ENCODE results near the gene TACC2. TPM values are rescaled to one million over a fixed set of nuclear protein-coding genes. Genes with fewer than 3 reads are reported as not detected.

Gene TACC2
- total RNA-seq, 2 experiments from 2014 or later: not detected

GRCh38 chr10:122248356-122249302 lies 259.7 kb downstream of the TACC2 start:
- Histone ChIP-seq H3K4me3 (ENCODE audit: low read depth, low read length, poor library complexity, severe bottlenecking) (no peak overlapping the region), H3K36me3 (ENCODE audit: insufficient read depth, low read length) (no peaks in the 10 kb centered on the region), H2AFZ (ENCODE audit: low read length) (no peak overlapping the region), H3K9me2 (ENCODE audit: insufficient read depth, low read length) (no peaks in the 10 kb centered on the region), H3K79me2 (ENCODE audit: insufficient read depth, low read depth, low read length) (no peaks in the 10 kb centered on the region), H3K9me3 (ENCODE audit: low read length) (no peaks in the 10 kb centered on the region), H3K4me2 (ENCODE audit: low read length) (no peak overlapping the region), H4K20me1 (ENCODE audit: insufficient read depth, low read length) (no peaks in the 10 kb centered on the region), H3K4me1 (ENCODE audit: insufficient read depth, low read length, poor library complexity, severe bottlenecking) (no peaks in the 10 kb centered on the region), H3K27ac (ENCODE audit: low read depth, low read length, poor library complexity, severe bottlenecking) (no peak overlapping the region)
- intact Hi-C loops (cut with micrococcal nuclease; ENCODE audit: unreplicated experiment): no loop called here
- ChIA-PET POLR2A (no interaction called here), CTCF (ENCODE audit: unreplicated experiment) (no interaction called here)
- BruUV-seq (replicated peaks): no TSS peak
- no peak for TF ChIP-seq EZH2phosphoT487 (IDR thresholded peaks at IDR 0.05; ENCODE audit: borderline replicate concordance, low read depth, low read length)
- no peak for TF ChIP-seq CTCF (conservative IDR thresholded peaks at IDR 0.05; ENCODE audit: low read length)
- no peak for DNase-seq (ENCODE audit: low spot score)

GRCh38 chr10:122249303-122249850 lies 260.4 kb downstream of the TACC2 start:
- no TSS peak for BruUV-seq (replicated peaks)
- H3K9me2 ChIP-seq (ENCODE audit: insufficient read depth, low read length): no peaks in the 10 kb centered on the region
- TF ChIP-seq EZH2phosphoT487 (IDR thresholded peaks at IDR 0.05; ENCODE audit: borderline replicate concordance, low read depth, low read length) (no peak), CTCF (conservative IDR thresholded peaks at IDR 0.05; ENCODE audit: low read length) (no peak)
- no peaks in the 10 kb centered on the region for H3K79me2 ChIP-seq (ENCODE audit: insufficient read depth, low read depth, low read length)
- no peak overlapping the region for H3K4me2 ChIP-seq (ENCODE audit: low read length)
- DNase-seq (ENCODE audit: low spot score): no peak
- ChIA-PET POLR2A (interaction anchor here (1.1 kb wide), 1 partner anchor 9 kb away, joined by 6 read pairs; no protein-coding TSS in a partner anchor), CTCF (ENCODE audit: unreplicated experiment) (no interaction called here)
- H3K36me3 ChIP-seq (ENCODE audit: insufficient read depth, low read length): no peaks in the 10 kb centered on the region
- no peak overlapping the region for H3K27ac ChIP-seq (ENCODE audit: low read depth, low read length, poor library complexity, severe bottlenecking)
- intact Hi-C loops (cut with micrococcal nuclease; ENCODE audit: unreplicated experiment): no loop called here
- no peak overlapping the region for H2AFZ ChIP-seq (ENCODE audit: low read length)
- H4K20me1 ChIP-seq (ENCODE audit: insufficient read depth, low read length): no peaks in the 10 kb centered on the region
- no peaks in the 10 kb centered on the region for H3K9me3 ChIP-seq (ENCODE audit: low read length)
- no peak overlapping the region for H3K4me3 ChIP-seq (ENCODE audit: low read depth, low read length, poor library complexity, severe bottlenecking)
- H3K4me1 ChIP-seq (ENCODE audit: insufficient read depth, low read length, poor library complexity, severe bottlenecking): no peaks in the 10 kb centered on the region

Data from OCI-LY7 (cell line).